ENCODE data around the gene FAM234B.

GRCh38 chr12:13030541-13031291 lies 13.5 kb upstream of the FAM234B start:
- no peak for TF ChIP-seq EZH2 (IDR thresholded peaks at IDR 0.05; ENCODE audit: low read length)
- TF ChIP-seq, protein P1, sequence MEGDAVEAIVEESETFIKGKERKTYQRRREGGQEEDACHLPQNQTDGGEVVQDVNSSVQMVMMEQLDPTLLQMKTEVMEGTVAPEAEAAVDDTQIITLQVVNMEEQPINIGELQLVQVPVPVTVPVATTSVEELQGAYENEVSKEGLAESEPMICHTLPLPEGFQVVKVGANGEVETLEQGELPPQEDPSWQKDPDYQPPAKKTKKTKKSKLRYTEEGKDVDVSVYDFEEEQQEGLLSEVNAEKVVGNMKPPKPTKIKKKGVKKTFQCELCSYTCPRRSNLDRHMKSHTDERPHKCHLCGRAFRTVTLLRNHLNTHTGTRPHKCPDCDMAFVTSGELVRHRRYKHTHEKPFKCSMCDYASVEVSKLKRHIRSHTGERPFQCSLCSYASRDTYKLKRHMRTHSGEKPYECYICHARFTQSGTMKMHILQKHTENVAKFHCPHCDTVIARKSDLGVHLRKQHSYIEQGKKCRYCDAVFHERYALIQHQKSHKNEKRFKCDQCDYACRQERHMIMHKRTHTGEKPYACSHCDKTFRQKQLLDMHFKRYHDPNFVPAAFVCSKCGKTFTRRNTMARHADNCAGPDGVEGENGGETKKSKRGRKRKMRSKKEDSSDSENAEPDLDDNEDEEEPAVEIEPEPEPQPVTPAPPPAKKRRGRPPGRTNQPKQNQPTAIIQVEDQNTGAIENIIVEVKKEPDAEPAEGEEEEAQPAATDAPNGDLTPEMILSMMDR (optimal IDR thresholded peaks at IDR 0.05 in 1 of 3, IDR thresholded peaks at IDR 0.05 in 1 of 3, conservative IDR thresholded peaks at IDR 0.05 in 1 of 3; ENCODE audit: extremely low read depth in 1 of 3, insufficient read depth in 2 of 3, low read length in 3 of 3): no peak
